C4-2B (cell line): Measurements from ENCODE around the gene PLCB3.

Experiments
- ZFX ChIP-seq: fragments of 450-650 bp; IDR thresholded peaks from 2 replicates; pipeline ENCODE4 v1.6.1; 2017
- TF ChIP-seq, protein P1 (sequence below): fragments of 450-650 bp; conservative IDR thresholded peaks from 2 replicates; pipeline ENCODE4 v1.5.1; 2017; ENCODE audit warnings: mild to moderate bottlenecking

GRCh38 chr11:64269540-64270220, 18.4 kb downstream of the PLCB3 start:
- TF ChIP-seq, protein P1, sequence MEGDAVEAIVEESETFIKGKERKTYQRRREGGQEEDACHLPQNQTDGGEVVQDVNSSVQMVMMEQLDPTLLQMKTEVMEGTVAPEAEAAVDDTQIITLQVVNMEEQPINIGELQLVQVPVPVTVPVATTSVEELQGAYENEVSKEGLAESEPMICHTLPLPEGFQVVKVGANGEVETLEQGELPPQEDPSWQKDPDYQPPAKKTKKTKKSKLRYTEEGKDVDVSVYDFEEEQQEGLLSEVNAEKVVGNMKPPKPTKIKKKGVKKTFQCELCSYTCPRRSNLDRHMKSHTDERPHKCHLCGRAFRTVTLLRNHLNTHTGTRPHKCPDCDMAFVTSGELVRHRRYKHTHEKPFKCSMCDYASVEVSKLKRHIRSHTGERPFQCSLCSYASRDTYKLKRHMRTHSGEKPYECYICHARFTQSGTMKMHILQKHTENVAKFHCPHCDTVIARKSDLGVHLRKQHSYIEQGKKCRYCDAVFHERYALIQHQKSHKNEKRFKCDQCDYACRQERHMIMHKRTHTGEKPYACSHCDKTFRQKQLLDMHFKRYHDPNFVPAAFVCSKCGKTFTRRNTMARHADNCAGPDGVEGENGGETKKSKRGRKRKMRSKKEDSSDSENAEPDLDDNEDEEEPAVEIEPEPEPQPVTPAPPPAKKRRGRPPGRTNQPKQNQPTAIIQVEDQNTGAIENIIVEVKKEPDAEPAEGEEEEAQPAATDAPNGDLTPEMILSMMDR: no peak
- TF ChIP-seq ZFX: 0 out of 2 replicates have a peak, but pooled peaks have one; percentile 31
